Measurements from ENCODE around the gene BRICD5.
"Not testable (repeated sequence)": the region's sequence is repeated elsewhere in the genome, so short reads cannot be mapped to it uniquely, and the experiment has no call there.

BRICD5 gene

GRCh38 chr16:2210386-2211365, at the start of gene BRICD5:
TSS of gene BRICD5 (minus strand) at chr16:2210863. CDS start at chr16:2210833, 30 bp downstream.
- no peak for DNase-seq (ENCODE audit: low spot score)

DNA sequence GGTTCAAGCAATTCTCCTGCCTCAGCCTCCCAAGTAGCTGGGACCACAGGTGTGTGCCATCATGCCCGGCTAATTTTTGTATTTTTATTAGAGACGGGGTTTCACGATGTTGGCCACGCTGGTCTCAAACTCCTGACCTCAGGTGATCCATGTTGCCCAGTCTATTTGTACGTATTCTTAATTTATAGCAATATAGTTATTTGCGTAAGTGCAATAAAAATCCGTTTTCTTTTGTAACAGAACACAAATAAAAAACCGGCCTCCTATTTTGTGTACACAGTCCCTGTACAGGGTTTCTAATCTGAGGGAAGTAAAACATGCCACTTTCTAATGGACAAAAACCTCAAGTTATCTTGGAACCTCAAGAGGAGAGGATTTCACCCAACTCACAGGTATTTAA, 49.6 kb upstream of the BRICD5 start:
- DNase-seq (ENCODE audit: low spot score), result no peak

DNA sequence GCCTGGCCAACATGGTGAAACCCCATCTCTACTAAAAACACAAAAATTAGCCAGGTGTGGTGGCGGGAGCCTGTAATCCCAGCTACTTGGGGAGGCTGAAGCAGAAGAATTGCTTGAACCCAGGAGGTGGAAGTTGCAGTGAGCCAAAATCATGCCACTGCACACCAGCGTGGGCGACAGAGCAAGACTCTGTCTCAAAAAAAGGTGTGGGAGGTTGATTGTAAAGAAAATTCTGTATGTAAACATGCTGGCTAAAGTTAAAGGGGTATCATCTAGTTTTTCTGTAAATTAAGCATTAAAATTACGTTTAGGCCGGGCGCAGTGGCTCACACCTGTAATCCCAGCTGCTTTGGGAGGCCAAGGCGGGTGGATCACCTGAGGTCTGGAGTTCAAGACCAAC, 47.9 kb upstream of the BRICD5 start:
- not testable (repeated sequence) for DNase-seq (ENCODE audit: low spot score)

DNA sequence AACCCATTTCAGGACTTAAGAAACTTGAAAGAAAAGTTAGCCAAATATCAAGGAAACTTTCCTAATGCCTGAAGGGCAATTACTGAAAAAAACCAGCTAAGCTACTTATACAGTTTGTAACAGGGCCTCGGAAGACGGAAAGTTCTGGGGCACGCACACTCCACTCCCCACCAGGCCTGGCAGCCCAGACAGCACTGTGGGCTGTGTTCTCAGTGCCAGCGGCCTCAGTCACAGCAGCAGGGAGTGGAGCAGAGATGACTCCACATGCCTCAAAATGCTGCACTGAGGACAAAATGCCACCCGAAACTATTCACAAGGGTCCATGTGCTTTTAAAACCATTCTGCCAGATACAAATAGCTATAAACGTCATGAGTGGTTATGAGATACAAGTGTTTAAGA, 47.1 kb upstream of the BRICD5 start:
- no peak for DNase-seq (ENCODE audit: low spot score)

GRCh38 chr16:2256531-2257140, 46.0 kb upstream of the BRICD5 start:
- no peak for DNase-seq (ENCODE audit: low spot score)

- no peak for DNase-seq (ENCODE audit: low spot score)
These were observed 42.6 kb upstream of the BRICD5 start for GRCh38 chr16:2253293-2253692.

- no peak for DNase-seq (ENCODE audit: low spot score)
These were observed 42.1 kb upstream of the BRICD5 start for GRCh38 chr16:2252806-2253148.

DNA sequence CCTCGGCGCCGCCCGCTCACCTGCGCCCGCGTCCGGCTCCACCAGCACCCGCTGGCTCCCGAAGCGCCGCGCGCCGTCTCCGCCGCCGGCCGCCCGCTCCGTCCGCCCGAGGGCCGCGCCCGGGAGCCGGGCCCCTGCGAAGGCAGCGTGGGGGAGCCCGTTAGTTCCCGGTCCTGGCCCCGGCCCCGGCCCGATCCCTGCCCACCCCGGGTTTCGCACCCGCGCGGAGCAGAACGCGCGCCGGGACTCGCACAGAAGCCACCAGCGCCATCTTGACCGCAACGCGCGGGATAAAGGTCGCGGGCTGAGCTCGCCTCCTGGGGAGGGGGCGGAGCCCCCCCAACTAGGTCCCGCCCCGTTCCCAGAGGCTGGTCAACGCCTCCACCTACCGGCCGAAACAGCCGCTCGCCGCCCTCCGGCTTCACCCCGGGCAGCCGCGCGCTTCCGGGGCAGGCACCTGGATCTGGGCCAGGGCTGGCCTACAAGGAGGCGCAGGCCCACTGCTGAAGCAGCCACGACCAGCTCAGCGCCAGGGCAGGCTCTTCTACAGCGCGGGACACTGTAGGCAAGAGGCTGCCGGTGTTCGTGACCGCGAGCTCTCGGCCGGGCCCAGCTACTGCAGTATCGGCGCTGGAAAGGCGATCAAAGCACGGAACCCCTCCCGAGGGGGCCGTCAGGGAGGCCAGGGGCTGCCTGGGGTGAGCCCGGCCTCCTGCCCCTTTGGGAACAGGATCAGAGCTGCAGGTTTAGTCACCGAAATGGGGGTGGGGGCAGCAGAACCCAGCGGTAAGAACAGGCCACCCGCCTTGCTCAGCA, 40.8 kb upstream of the BRICD5 start, which contains the start of gene ECI1:
Gene ECI1, minus strand, starts transcription at position 292 of the 816 bp plus-strand sequence. Its CDS starts 21 bp downstream, at position 271.
- DNase-seq (ENCODE audit: low spot score), result peak; percentile 85

DNA sequence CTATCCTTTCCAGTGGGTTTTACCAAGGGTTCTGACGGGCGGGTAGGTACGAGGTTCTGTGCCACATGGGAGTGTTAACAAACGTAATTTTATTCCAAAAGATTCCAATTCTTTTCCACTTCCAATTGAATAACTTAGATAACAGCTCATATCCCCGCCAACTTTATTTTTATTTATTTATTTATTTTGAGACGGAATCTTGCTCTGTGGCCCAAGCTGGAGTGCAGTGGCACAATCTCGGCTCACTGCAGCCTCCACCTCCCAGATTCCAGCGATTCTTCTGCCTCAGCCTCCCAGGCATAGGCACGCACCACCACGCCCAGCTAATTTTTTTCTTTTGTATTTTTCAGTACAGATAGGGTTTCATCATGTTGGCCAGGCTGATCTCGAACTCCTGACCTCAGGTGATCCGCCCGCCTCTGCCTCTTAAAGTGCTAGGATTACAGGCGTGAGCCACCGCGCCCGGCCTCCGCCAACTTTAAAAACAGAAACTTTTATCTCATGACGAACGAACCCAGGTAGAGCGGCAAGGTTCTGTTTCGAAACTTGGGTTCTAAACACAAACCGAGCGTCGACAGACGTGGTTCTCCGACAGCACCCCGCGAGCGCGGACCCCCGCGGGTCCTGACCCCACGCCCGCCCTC, 40.1 kb upstream of the BRICD5 start:
- DNase-seq (ENCODE audit: low spot score), result peak; percentile 43

DNA sequence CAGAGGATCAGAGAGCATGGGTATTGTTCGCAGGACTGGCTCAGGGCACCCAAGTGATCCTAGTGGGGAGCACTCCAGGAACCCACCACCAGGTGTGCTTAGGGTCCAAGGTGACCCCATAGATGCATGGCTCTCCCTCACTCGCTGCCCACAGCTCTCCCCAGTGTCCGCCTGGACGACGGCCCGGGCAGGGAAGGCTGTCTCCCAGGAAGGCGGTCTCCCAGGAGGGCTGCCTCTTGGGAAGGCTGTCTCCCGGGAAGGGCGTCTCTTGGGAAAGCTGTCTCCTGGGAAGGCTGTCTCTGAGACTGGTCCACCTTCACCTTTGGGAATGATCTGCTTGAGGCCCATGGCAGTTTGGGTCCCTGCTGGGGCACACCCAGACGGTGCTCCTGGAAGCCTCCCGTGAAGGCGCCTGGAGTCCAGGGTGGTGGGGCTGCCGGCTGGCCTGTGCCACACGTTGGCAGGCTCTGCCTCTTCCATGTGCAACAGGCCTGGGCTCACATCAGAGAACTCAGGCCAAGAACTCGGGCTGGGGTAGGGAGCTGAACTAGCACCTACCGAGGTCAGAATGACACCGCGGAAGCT, 35.7 kb upstream of the BRICD5 start:
- DNase-seq (ENCODE audit: low spot score), result no peak

DNA sequence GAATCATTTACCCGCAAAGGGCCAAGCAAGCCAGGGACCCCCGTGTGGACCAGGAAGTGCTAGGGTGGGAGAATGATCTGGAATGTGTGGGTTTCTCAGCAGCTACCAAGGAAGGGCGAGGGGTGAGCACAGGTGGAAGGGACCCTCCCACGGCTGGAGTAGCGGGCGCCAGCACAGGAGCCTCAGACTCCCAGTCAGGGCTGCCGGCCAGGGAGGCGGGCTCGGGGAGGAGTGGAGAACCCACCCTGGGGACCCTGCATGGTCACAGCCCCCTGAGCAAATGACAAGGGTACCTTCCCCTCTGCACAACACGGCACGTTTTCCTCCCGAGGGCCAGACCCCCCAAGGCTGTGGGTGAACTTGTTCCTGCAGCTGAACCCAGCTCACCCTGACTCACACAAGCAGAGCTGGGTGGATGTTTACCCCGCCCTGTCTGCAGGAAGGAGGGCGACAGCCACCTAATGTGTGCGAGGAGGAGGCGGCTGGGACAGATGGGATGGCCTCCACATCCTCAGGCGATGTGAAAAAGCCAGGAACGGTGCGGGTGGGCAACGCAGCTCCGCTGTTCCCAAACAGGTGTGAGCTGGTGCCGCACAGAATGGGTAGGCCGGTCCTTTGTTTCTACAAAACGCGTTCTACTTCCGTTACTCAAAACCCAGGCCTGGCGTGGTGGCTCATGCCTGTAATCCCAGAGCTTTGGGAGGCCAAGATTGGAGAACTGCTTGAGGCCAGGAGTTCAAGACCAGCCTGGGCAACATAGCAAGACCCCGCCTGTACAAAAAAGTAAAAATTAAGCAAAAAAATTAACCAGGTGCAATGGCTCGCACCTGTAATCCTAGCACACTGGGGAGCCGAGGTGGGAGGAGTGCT, 34.5 kb upstream of the BRICD5 start:
- DNase-seq (ENCODE audit: low spot score), result no peak

DNA sequence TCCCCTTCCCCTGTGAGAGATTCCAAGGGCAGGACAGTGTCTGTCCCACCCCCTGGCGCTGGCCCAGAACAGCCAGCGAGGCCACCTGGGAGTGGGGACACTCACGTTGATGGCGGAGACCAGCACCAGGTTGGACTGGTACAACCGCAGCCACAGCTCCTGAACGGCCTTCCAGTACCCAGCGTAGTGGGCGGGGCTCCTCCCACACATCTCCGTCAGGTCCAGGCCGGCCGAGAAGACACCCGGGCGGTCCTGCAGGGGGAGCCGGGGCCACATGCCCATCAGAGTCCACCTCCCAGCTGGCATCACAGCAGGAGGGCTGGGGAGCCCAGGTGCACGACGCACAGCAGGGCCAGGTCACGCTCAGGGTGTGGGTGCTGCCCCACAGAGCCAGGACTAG, 33.6 kb upstream of the BRICD5 start:
- DNase-seq (ENCODE audit: low spot score), result no peak

- no peak for DNase-seq (ENCODE audit: low spot score)
These were observed 33.1 kb upstream of the BRICD5 start for GRCh38 chr16:2243781-2244180.

DNA sequence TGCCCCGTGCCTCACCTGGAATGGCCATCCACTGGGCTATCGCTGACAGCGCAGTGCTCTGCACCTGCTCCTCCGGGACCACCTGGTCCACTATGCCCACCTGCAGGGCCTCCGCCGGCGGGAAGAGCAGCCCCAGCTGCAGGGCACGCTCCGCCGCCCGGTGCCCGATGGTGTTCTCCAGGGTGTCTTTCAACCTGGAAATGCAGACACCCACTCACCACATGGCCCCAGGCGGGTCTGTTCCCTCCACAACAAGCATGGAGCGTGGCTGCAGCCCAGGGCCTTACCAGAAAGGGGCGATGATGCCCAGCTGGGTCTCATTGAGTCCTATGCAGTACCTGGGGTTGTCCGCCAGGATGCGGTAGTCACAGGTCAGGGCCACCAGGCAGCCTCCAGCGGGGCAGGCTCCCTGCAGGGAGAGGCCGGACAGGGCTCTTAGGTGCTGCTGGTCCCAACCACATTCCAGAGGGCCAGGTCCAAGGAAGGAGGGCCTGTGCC, 32.4 kb upstream of the BRICD5 start:
- DNase-seq (ENCODE audit: low spot score), result no peak

- no peak for DNase-seq (ENCODE audit: low spot score)
These were observed 31.9 kb upstream of the BRICD5 start for GRCh38 chr16:2242598-2242997.

DNA sequence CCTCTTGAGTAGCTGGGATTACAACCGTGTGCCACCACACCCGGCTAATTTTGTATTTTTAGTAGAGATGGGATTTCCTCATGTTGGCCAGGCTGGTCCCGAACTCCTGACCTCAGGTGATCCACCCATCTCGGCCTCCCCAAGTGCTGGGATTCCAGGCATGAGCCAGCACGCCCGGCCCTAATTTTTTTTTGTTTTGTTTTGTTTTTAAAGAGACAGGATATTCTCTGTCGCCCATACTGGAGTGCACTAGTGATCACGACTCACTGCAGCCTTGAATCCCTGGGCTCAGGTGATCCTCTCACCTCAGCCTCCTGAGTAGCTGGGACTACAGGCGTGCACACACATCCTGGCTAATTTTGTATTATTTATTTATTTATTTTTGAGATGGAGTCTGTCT, 29.7 kb upstream of the BRICD5 start:
- DNase-seq (ENCODE audit: low spot score), result not testable (repeated sequence)

DNA sequence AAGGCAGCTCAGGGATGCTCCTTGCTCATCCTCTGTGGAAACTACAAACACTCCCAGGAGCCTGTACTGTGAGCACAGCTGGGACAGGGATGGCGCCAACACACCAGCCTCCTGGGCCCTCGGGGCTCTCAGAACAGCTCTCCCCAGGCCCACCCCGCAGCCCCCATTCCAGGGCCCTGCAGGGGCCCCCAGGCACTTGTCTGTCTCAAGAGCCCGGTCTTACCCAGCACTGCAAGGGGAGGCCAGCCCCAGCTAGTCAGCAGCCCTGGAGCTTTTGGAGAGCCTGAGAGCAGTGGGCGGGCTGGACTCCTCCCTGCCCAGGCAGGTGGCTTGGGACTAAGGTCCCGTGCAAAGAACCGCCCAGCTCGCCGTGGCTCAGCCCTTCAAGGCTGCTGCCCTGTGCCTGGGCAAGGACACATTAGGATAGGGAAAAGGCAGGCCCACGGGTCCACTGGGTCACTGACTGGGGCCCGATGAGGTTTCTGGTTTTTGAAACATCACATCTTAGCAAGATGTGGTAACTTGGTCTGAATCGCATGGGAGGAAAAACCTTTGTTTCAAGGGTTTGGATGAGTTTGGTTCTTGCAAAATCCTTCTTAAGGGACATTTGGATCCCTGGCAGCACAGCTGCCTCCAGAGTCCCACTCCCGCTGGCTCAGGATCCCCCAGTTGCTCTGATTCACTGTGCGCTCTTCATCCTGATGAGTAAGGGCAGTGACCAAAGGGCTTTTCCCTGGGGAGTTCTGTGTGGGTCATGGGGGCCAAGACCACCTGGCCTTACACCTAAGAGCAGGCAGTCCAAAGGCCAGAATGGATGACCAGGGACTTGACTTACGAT, 28.4 kb upstream of the BRICD5 start:
- DNase-seq (ENCODE audit: low spot score), result no peak

- no peak for DNase-seq (ENCODE audit: low spot score)
These were observed 27.6 kb upstream of the BRICD5 start for GRCh38 chr16:2238150-2238837.

All from CD4-positive, alpha-beta T cell treated with Interleukin-2 at 100 ng/mL for 4 hours (primary cell).